Measurements from ENCODE around the gene NPPC. TPM values are rescaled to one million over a fixed set of nuclear protein-coding genes. Genes with fewer than 3 reads are reported as not detected.
"Not testable (repeated sequence)": the region's sequence is repeated elsewhere in the genome, so short reads cannot be mapped to it uniquely, and the experiment has no call there.

The NPPC gene
- total RNA-seq, 1 experiment from 2014 or later = not detected

- DNase-seq (ENCODE audit: low read depth in 1 of 2, low spot score in 2 of 2) = peak in 1 of 2 experiments; percentile 14
- H3K27ac ChIP-seq; H3K4me1 ChIP-seq (replicated peaks): not testable (repeated sequence)
Measured at GRCh38 chr2:231947112-231947511, 20.9 kb upstream of the NPPC start.

GRCh38 chr2:231946241-231946814 lies 20.1 kb upstream of the NPPC start:
- no peaks in the 10 kb centered on the region for H3K36me3 ChIP-seq
- H3K4me1 ChIP-seq (replicated peaks) = no peaks in the 10 kb centered on the region
- peaks cover 9% of the 10 kb centered on the region; the same call in 1 of the 2 replicates for H3K27me3 ChIP-seq (replicated peaks)
- H3K9me3 ChIP-seq (replicated peaks) = no peaks in the 10 kb centered on the region
- H3K27ac ChIP-seq = no peak overlapping the region
- no peak overlapping the region for H3K4me3 ChIP-seq
- DNase-seq (ENCODE audit: low read depth in 1 of 2, low spot score in 2 of 2) = peak in 1 of 2 experiments; percentile 30

More at GRCh38 chr2:231947112-231947511, 20.9 kb upstream of the NPPC start:
- H3K27me3 ChIP-seq (replicated peaks); H3K4me3 ChIP-seq; H3K36me3 ChIP-seq; H3K9me3 ChIP-seq (replicated peaks): not testable (repeated sequence)

GRCh38 chr2:231942180-231942579 lies 16.0 kb upstream of the NPPC start:
- no peak overlapping the region for H3K27ac ChIP-seq
- H3K36me3 ChIP-seq = no peaks in the 10 kb centered on the region
- no peak overlapping the region for H3K4me3 ChIP-seq
- DNase-seq (ENCODE audit: low read depth in 1 of 2, low spot score in 2 of 2) = no peak
- H3K27me3 ChIP-seq (replicated peaks) = peaks cover 9% of the 10 kb centered on the region; the same call in 1 of the 2 replicates
- H3K9me3 ChIP-seq (replicated peaks) = no peaks in the 10 kb centered on the region
- H3K4me1 ChIP-seq (replicated peaks) = no peaks in the 10 kb centered on the region

DNA sequence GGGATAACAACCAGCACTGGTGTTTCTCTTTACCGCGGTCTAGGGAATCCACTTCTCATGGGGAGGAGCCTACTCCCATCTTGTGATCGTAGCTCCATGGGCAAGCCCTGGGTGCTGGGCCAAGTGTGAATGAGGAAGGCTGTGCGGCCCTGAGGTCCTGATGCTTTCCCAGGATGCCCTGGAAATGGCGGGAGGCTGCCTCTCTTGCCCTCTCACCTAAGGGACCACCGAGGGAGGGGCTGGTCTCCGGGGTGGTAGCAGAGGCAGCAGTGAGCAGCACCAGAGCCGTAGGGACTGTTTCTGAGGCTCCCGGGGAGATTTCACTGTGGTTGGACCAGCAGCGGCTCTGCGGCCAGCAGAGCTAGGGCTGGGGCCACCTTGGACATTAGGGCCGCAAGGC lies 15.5 kb upstream of the NPPC start:
- H3K27ac ChIP-seq = no peak overlapping the region
- H3K4me1 ChIP-seq (replicated peaks) = no peaks in the 10 kb centered on the region
- no peaks in the 10 kb centered on the region for H3K36me3 ChIP-seq
- H3K9me3 ChIP-seq (replicated peaks) = no peaks in the 10 kb centered on the region
- DNase-seq (ENCODE audit: low read depth in 1 of 2, low spot score in 2 of 2) = peak in 1 of 2 experiments; percentile 37
- no peak overlapping the region for H3K4me3 ChIP-seq
- peaks cover 9% of the 10 kb centered on the region; the same call in 1 of the 2 replicates for H3K27me3 ChIP-seq (replicated peaks)

DNA sequence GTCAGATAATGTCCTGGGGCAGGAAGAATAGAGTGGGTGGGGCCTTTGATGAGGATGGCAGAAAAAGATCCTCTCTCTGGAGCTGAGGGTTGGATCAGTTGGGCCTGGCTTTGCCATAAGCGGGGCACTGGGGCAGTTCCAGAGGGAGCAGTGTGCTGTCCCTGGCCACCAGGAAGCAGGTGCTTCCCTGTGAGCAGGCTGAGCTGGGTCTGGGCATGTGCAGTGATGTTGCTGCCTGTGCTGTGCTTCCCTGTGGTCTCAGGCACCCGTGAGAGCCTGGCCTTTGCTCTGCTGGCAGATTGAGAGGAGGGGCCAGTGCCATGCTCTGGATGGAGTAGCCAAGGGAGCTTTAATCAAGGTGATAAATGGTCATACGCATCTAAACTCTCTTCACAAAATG lies 14.6 kb upstream of the NPPC start:
- H3K36me3 ChIP-seq = no peaks in the 10 kb centered on the region
- DNase-seq (ENCODE audit: low read depth in 1 of 2, low spot score in 2 of 2) = peak in 1 of 2 experiments; percentile 11
- peaks cover 9% of the 10 kb centered on the region; the same call in 1 of the 2 replicates for H3K27me3 ChIP-seq (replicated peaks)
- no peaks in the 10 kb centered on the region for H3K9me3 ChIP-seq (replicated peaks)
- H3K27ac ChIP-seq = no peak overlapping the region
- H3K4me3 ChIP-seq = no peak overlapping the region
- no peaks in the 10 kb centered on the region for H3K4me1 ChIP-seq (replicated peaks)

DNA sequence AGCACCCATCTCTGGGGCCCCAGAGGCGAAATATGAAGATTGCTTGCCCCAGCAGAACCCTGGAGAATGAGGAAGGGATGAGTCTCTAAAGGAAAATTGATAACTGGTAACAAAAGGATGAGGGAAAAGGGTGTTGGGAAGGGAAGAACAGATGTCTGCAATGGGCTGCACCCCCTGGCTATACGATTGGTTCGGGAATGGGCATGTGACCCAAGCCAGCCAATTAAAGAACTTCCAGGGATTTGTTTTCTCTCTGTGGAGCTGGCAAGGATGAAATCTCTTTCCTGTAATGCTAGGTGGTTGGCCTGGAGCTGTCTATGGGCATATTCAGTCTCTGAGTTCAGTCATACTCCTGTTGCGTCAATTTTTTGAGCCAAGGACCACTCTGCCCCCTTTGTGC lies 12.8 kb upstream of the NPPC start:
- H3K4me1 ChIP-seq (replicated peaks) = no peaks in the 10 kb centered on the region
- no peak overlapping the region for H3K4me3 ChIP-seq
- no peak overlapping the region for H3K27ac ChIP-seq
- DNase-seq (ENCODE audit: low read depth in 1 of 2, low spot score in 2 of 2) = peak in 1 of 2 experiments; percentile 9
- no peaks in the 10 kb centered on the region for H3K9me3 ChIP-seq (replicated peaks)
- H3K27me3 ChIP-seq (replicated peaks) = peaks cover 9% of the 10 kb centered on the region; the same call in 1 of the 2 replicates
- no peaks in the 10 kb centered on the region for H3K36me3 ChIP-seq

GRCh38 chr2:231937057-231937456 lies 10.9 kb upstream of the NPPC start:
- Histone ChIP-seq H3K9me3 (replicated peaks) (no peaks in the 10 kb centered on the region), H3K4me3 (no peak overlapping the region), H3K27ac (no peak overlapping the region), H3K36me3 (no peaks in the 10 kb centered on the region), H3K4me1 (replicated peaks) (no peaks in the 10 kb centered on the region), H3K27me3 (replicated peaks) (0 out of 2 replicates have a peak, but pooled peaks cover 1% of the 10 kb centered on the region)
- DNase-seq (ENCODE audit: low read depth in 1 of 2, low spot score in 2 of 2) = no peak

DNA sequence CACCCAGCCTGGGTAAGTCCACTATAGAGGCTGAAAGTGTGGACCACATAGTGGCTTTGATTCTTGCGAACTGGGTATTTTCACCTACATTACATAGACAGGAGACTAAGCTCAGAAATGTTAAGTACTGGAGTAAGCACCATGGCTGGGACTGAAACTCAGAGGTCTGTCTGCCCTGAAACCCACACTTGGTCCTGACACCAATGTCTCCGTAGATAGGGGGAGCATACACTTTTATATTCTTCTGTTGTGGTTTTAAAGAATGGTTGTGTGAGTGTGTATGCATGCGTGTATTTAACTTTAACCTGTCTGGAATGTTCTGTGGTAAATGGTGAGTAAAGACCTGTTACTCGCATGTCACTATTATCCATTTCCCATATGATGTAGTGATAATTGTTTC lies 10.3 kb upstream of the NPPC start:
- Histone ChIP-seq H3K4me1 (replicated peaks) (no peaks in the 10 kb centered on the region), H3K36me3 (no peaks in the 10 kb centered on the region)

DNA sequence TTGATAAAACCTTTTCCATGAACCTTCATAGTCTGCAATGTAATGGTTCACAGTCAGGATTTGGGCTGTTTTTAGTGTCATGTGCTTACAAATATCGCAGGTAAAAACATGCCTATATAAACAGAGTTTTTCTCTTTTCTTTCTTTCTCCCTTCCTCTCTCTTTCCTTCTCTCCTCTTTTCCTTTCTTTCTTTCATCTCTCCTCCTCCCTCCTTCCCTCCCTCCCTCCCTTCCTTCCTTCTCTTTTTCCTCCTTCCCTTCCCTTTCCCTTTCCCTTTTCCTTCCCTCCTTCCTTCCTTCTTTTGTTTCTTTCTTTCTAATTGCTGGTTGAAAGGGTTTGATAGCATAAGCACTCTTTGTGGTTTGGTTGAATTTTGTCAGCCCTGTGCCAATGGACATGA lies 9.6 kb upstream of the NPPC start:
- Histone ChIP-seq H3K27ac (no peak overlapping the region), H3K4me3 (no peak overlapping the region), H3K9me3 (replicated peaks) (no peaks in the 10 kb centered on the region), H3K36me3 (no peaks in the 10 kb centered on the region), H3K4me1 (replicated peaks) (no peaks in the 10 kb centered on the region), H3K27me3 (replicated peaks) (no peaks in the 10 kb centered on the region; the same call in 1 of the 2 replicates)
- DNase-seq (ENCODE audit: low read depth in 1 of 2, low spot score in 2 of 2) = no peak

More for the DNA sequence above, 10.3 kb upstream of the NPPC start:
- Histone ChIP-seq H3K27me3 (replicated peaks) (no peaks in the 10 kb centered on the region; the same call in 1 of the 2 replicates), H3K4me3 (no peak overlapping the region), H3K27ac (no peak overlapping the region), H3K9me3 (replicated peaks) (no peaks in the 10 kb centered on the region)
- DNase-seq (ENCODE audit: low read depth in 1 of 2, low spot score in 2 of 2) = no peak

DNA sequence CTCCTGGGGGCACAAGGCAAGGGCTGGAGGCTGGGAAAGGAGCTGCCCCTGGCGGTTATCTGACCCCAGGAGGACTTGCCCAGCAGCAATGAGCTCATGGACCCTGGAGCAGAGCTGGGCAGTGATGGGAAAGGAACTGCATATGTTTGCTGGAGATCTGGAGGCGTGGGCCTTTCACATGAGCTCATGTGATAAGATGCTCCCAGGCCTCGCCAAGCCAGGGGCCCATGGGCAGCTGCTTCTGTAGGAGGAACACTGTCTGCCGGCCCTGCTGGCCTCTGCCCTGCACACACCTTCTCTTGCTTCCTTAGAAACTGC lies 9.0 kb upstream of the NPPC start:
- H3K4me1 ChIP-seq (replicated peaks) = no peaks in the 10 kb centered on the region
- H3K27ac ChIP-seq = no peak overlapping the region
- no peaks in the 10 kb centered on the region for H3K36me3 ChIP-seq
- DNase-seq (ENCODE audit: low read depth in 1 of 2, low spot score in 2 of 2) = no peak
- peaks cover 2% of the 10 kb centered on the region; the same call in 1 of the 2 replicates for H3K27me3 ChIP-seq (replicated peaks)
- no peaks in the 10 kb centered on the region for H3K9me3 ChIP-seq (replicated peaks)
- no peak overlapping the region for H3K4me3 ChIP-seq

- Histone ChIP-seq H3K4me3 (no peak overlapping the region), H3K4me1 (replicated peaks) (no peaks in the 10 kb centered on the region), H3K27ac (no peak overlapping the region), H3K27me3 (replicated peaks) (peaks cover 2% of the 10 kb centered on the region; the same call in 1 of the 2 replicates), H3K9me3 (replicated peaks) (no peaks in the 10 kb centered on the region), H3K36me3 (no peaks in the 10 kb centered on the region)
- DNase-seq (ENCODE audit: low read depth in 1 of 2, low spot score in 2 of 2) = peak in 1 of 2 experiments; percentile 34
Measured at GRCh38 chr2:231934441-231935206, 8.4 kb upstream of the NPPC start.

DNA sequence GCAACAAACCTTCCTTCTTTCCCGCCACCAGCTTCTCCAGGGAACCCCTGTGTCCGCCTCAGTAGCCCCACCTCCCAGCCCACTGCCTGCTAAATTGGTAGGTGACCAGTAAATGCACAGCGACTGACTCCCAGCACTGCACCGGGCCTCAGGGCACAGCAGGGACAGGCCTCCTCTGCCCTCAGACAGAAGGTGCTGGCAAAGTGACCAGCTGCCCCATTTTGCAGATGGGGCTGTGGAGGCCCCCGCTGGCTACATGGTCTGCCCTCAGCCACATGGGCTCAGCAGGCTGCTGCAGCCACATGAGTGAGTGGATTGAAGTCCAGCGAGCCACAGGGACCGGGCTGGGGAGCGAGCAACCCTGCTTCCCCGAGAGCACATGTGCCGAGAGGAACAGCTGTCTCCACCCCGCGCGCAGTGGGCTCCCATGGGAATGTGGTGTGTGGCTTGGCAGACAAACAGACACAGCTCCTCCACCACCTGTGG lies 7.8 kb upstream of the NPPC start:
- no peak overlapping the region for H3K4me3 ChIP-seq
- no peaks in the 10 kb centered on the region for H3K4me1 ChIP-seq (replicated peaks)
- DNase-seq (ENCODE audit: low read depth in 1 of 2, low spot score in 2 of 2) = peak in 1 of 2 experiments; percentile 38
- peaks cover 4% of the 10 kb centered on the region; the same call in 1 of the 2 replicates for H3K27me3 ChIP-seq (replicated peaks)
- no peak overlapping the region for H3K27ac ChIP-seq
- no peaks in the 10 kb centered on the region for H3K36me3 ChIP-seq
- H3K9me3 ChIP-seq (replicated peaks) = no peaks in the 10 kb centered on the region

DNA sequence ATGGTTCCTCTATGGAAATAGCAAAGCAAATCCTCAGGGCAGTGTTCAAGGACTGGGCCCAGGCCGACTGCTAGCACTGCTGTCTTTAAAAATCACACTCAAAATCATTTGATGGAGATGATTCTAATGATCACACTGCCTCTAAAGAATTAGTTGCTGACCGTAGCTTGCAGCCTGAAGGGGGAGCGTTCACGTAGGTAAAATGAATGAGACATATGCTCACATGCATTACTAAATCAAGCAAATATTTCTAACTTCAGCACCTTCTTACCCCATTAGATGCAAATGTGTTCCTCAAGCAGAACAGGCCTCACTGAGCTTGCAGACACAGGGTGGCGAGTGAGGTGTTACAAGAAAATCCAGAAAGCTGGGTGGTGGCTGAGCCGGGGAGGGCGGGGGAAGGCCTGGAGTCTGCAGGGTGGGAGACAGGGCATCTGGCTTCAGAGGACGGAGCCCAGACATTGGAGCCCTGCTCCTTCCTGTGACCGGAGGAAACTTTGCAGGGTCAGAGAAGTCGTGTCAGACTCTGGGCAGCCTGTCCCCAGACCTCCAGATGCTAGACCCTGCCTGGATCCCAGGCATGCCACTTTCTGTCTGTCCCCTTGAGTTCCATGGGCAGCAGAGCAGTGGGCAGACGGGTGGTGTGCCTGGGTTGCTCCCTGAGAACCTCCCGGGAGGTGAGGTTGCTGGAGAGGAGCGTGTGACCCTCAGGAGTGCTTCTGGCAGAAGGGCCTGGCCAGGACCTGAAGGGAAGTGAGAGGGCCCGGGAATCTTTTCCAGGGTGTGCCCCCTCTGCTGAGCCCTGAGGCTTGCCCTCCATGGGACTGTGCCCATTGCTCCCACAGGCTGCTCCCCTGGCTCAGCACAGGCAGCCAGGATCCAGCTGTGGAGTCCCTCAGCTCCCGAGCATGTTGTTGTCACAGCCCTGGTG lies 7.1 kb upstream of the NPPC start:
- Histone ChIP-seq H3K4me1 (replicated peaks) (no peaks in the 10 kb centered on the region), H3K4me3 (no peak overlapping the region), H3K27me3 (replicated peaks) (peaks cover 11% of the 10 kb centered on the region), H3K27ac (no peak overlapping the region), H3K9me3 (replicated peaks) (no peaks in the 10 kb centered on the region), H3K36me3 (no peaks in the 10 kb centered on the region)
- peak in 1 of 2 experiments; percentile 35 for DNase-seq (ENCODE audit: low read depth in 1 of 2, low spot score in 2 of 2)

All from SJSA1 (cell line).